HFF-Myc (cell line): ENCODE data around the gene ACTN4.

Source experiments
- DNase-seq: peaks from one replicate; pipeline ENCODE4 v3.0.0-alpha.2; 2011; ENCODE audit warnings: low read depth; ENCODE audit errors: extremely low read depth
- H3K4me3 ChIP-seq: replicated peaks from 2 replicates; pipeline ENCODE4 v1.5.1; 2011; ENCODE audit warnings: low read depth, mild to moderate bottlenecking, control low read depth, low read length
- TF ChIP-seq, protein P1 (sequence below): IDR thresholded peaks from 2 replicates; pipeline ENCODE4 v1.5.1; 2012; ENCODE audit warnings: mild to moderate bottlenecking, low read depth, low read length, control low read depth; ENCODE audit errors: missing control alignments

Gene ACTN4

GRCh38 chr19:38730470-38730730, 83.0 kb downstream of the ACTN4 start:
- no peak for DNase-seq
- H3K4me3 ChIP-seq = no peak overlapping the region
- TF ChIP-seq, protein P1, sequence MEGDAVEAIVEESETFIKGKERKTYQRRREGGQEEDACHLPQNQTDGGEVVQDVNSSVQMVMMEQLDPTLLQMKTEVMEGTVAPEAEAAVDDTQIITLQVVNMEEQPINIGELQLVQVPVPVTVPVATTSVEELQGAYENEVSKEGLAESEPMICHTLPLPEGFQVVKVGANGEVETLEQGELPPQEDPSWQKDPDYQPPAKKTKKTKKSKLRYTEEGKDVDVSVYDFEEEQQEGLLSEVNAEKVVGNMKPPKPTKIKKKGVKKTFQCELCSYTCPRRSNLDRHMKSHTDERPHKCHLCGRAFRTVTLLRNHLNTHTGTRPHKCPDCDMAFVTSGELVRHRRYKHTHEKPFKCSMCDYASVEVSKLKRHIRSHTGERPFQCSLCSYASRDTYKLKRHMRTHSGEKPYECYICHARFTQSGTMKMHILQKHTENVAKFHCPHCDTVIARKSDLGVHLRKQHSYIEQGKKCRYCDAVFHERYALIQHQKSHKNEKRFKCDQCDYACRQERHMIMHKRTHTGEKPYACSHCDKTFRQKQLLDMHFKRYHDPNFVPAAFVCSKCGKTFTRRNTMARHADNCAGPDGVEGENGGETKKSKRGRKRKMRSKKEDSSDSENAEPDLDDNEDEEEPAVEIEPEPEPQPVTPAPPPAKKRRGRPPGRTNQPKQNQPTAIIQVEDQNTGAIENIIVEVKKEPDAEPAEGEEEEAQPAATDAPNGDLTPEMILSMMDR = no peak

DNA sequence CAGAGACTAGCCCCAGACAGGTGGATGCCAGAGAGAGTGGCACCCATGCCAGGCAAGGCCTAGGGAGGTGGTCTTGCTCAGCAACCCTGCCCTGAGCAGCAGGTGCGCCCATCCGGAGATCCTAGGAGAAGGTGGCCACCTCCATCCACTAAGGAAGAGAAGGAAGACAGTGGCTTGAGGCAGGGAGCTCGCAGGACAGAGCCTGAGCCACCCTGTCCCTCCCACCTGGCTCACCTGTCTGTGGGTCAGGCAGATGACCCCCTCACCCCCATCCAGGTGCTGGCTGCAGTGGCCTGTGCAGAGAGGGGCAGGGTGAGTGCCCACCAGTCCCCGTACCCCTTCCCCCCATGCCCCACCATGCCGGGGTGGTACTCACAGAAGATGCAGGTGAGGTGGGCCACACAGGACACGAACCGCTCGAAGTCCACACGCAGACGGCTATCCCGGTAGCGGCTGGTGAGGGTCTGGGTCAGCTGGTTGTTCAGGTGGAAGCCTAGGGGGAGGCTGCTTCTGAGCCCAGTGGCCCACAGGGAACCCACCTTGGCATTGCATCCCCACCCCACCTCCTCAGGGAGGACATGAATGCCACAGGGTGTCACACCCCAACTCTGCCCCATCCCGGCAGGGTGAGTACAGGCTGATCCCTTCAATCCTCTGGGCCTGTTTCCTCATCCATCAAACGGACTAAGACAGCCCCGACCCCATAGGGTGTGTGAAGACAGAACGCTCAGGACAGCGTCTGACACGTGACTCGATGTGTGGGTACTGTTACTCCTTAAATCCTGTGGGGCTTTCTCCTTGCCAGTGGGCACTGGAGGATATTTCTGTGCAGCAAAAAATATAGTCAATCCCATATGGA, 83.5 kb downstream of the ACTN4 start:
- DNase-seq = no peak
- TF ChIP-seq, protein P1 = no peak
- no peak overlapping the region for H3K4me3 ChIP-seq

DNA sequence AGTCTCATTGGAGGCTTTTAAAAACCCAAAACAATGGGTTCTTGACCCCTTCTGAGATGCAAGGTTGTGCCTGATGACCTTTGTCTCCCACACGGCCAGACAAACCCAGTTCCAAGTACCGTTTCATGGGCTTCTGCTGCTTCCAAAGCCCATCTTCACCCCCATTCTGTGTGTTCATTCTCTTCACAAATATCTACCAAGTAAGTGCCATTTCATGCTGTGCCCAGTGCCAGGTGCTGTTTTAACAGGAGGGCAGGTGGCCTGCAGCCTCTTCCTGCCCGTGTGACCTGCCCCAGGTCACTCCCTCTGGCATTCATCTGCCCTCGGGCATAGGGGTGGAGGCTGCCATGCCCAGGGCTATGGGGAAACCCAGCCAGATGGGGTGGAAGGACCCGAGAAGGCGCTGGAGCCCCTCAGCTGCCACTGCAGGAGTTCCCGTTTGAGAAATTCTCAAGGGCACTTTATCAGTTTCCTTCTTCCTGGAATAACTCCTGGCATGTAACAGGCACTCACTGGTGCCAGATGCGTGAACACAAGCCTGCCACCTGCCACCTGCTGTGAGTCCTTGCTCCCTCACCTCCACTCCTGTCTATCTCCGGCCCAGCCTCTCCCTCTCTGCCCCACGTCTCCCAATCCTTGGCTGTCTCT, 84.3 kb downstream of the ACTN4 start:
- no peak for DNase-seq
- H3K4me3 ChIP-seq = no peak overlapping the region
- TF ChIP-seq, protein P1 = no peak

- TF ChIP-seq, protein P1 = no peak
- H3K4me3 ChIP-seq = no peak overlapping the region
- no peak for DNase-seq
These were observed 85.7 kb downstream of the ACTN4 start for GRCh38 chr19:38733241-38733492.

DNA sequence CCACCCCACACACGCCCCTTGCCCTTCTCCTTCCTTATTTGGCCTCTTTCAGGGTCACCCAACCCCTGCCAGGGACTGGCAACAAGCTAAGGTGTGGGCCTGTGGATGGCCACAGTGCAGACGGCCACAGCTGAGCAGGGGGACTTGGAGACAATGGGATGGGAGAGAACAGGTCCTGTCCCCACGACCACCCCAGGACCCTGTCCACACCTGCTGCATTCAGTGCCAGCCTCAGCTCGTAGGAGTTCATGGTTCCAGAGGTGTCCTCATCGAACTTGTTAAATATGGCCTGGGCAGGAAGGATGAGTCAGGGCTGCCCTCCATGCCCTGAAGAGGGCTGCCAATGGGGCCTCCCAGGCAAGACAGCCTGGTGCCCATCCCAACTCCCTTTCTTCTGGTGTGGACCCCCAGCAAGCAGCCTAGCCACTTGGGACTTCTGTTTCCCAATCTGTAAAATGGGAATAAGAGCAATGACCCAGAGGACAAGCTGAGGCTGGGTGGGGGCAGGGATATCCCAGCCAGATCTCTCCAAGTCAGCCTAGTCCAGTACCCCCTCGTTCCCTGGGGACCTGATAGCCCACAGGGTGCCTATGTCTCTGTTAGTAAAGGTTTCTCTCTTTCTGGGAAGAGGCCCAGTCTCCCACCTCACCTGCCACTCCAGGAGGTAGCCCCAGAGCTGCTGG, 86.2 kb downstream of the ACTN4 start:
- no peak for DNase-seq
- TF ChIP-seq, protein P1 = no peak
- no peak overlapping the region for H3K4me3 ChIP-seq

- no peak for DNase-seq
- H3K4me3 ChIP-seq = no peak overlapping the region
- TF ChIP-seq, protein P1 = no peak
These were observed 86.7 kb downstream of the ACTN4 start for GRCh38 chr19:38734176-38734425.
